Activated T-helper 1 cell treated with anti-CD3 and anti-CD28 coated beads, Interleukin-12 subunit alpha, Interleukin-12 subunit beta, Interleukin-2, Interleukin-4 antibody, amounts not matched to agents 30 ng/mL and 10 ng/mL and 1 ng/mL, durations not matched to agents 14 hours and 24 hours and 36 hours (primary cell): Measurements from ENCODE around the gene STX16. TPM values are rescaled to one million over a fixed set of nuclear protein-coding genes. Genes with fewer than 3 reads are reported as not detected.

Experiments used
- DNase-seq: peaks from one replicate; pipeline ENCODE4 v3.0.0; 2021; ENCODE audit warnings: low spot score
- H3K27ac Mint-ChIP-seq: one replicate; pipeline ENCODE4 v1.8.0; 2021; ENCODE audit warnings: mild to moderate bottlenecking, mixed read lengths
- H3K27me3 Mint-ChIP-seq: one replicate; pipeline ENCODE4 v1.8.0; 2022; ENCODE audit warnings: mild to moderate bottlenecking, moderate library complexity, mixed read lengths; ENCODE audit not compliant: insufficient read depth
- H3K36me3 Mint-ChIP-seq: one replicate; pipeline ENCODE4 v1.8.0; 2021; ENCODE audit warnings: low read depth, mixed read lengths
- H3K4me1 Mint-ChIP-seq: one replicate; pipeline ENCODE4 v1.8.0; 2021; ENCODE audit warnings: low read depth, mixed read lengths
- H3K4me3 Mint-ChIP-seq: one replicate; pipeline ENCODE4 v1.8.0; 2021; ENCODE audit warnings: mild to moderate bottlenecking, moderate library complexity, mixed read lengths
- H3K9me3 Mint-ChIP-seq: one replicate; pipeline ENCODE4 v1.8.0; 2021; ENCODE audit warnings: mixed read lengths
- intact Hi-C: fragments of 100-400 bp; cut with micrococcal nuclease; formaldehyde crosslinking; loops from one replicate; pipeline ENCODE4 v1.15.1; 2024
- total RNA-seq: library from RNA; stranded (reverse); gene quantifications from 2 replicates; pipeline ENCODE4 v1.2.3, GENCODE V29; 2022

The STX16 gene
- total RNA-seq, 1 donor from 2014 or later: 99.9 TPM

DNA sequence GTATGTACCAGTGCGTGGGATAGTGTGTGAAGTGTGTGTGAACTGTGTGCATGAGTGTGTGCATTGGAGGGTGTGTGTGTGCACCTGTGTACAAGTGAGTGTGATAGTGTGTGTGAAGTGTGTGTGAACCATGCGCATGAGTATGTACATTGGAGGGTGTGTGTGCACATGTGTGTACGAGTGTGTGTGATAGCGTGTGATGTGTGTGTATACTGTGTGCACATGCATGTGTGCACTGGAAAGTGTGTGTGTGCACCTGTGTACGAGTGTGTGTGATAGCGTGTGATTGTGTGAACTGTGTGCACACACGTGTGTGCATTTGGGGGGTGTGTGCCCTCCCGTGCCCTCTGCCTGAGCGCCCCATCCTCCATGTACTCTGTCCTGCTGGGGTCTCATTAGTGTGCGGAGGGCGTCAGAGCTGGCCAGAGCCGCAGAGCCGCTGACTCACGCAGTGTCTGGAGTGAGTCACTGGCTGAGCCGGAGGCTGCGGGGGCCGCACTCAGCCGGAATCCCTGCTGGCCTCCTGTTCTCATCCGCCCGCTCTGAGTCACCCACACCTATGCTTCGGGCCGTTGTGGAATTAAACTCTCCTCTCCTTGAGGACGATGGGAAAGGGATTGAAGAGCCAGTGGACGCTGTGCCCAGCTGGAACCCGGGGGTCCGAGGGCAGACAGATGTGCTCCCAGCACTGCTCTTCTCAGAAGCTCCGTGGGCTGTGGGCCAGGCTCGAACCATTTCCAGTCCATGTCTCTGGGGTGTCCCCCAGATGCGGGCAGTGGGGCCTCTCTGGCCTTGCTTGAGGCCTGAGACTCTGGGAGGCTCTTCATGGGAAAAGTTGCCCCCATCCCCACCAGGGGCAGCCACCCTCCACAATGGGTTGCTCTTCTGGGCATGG is 27.3 kb upstream of the STX16 start:
- no peak overlapping the region for H3K27ac Mint-ChIP-seq
- intact Hi-C loops: no loop called here

DNA sequence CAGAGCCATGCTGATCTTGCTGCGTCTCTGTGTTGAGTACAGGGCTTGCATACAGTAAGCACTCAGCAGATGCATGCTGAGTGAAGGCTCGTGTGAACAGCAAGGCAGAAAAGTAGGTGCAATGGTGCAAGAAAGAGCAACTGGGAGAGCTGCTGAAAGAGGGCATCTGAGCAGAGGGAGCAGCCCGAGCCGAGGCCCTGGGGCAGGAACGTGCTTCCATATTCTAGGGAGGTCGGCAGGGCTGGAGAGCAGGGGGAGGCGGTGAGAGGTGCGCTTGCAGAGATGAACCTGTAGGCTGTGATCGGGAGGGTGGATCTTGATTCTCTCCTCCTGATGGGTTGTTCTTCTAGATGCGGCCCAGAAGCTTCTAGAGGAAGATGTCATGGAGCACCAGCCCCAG is 26.4 kb upstream of the STX16 start:
- H3K4me3 Mint-ChIP-seq: no peak overlapping the region
- H3K36me3 Mint-ChIP-seq: no peaks in the 10 kb centered on the region
- no peaks in the 10 kb centered on the region for H3K9me3 Mint-ChIP-seq

More for the DNA sequence above, 27.3 kb upstream of the STX16 start:
- DNase-seq: no peak
- no peaks in the 10 kb centered on the region for H3K9me3 Mint-ChIP-seq
- no peak overlapping the region for H3K4me3 Mint-ChIP-seq
- H3K4me1 Mint-ChIP-seq: no peaks in the 10 kb centered on the region
- peaks cover 8% of the 10 kb centered on the region for H3K27me3 Mint-ChIP-seq
- H3K36me3 Mint-ChIP-seq: no peaks in the 10 kb centered on the region

DNA sequence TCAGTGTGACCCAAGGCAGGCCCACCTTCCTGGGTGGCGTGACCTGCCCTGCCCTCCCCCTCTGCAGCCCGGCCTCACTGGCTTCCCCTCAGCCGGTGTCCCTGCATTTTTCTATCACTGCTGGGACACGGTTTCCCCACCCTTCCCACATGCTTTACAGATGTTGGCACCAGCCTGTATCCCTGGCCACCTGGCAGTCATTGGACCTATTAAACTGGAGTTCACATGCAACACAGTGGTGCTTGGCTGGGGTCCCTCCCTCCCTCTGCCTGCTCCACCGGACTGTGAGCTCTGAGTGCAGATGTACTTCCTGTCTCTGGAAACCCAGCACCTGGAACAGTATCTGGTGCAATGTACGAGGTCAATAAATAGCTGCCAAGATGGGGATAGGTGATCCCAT is 25.5 kb upstream of the STX16 start:
- Mint-ChIP-seq H3K36me3 (no peaks in the 10 kb centered on the region), H3K4me1 (no peaks in the 10 kb centered on the region), H3K9me3 (no peaks in the 10 kb centered on the region), H3K27ac (no peak overlapping the region), H3K4me3 (no peak overlapping the region), H3K27me3 (peaks cover 8% of the 10 kb centered on the region)
- intact Hi-C loops: no loop called here
- DNase-seq: no peak

More for the DNA sequence above, 26.4 kb upstream of the STX16 start:
- Mint-ChIP-seq H3K27me3 (peaks cover 9% of the 10 kb centered on the region), H3K27ac (no peak overlapping the region), H3K4me1 (no peaks in the 10 kb centered on the region)
- intact Hi-C loops: no loop called here
- DNase-seq: no peak

DNA sequence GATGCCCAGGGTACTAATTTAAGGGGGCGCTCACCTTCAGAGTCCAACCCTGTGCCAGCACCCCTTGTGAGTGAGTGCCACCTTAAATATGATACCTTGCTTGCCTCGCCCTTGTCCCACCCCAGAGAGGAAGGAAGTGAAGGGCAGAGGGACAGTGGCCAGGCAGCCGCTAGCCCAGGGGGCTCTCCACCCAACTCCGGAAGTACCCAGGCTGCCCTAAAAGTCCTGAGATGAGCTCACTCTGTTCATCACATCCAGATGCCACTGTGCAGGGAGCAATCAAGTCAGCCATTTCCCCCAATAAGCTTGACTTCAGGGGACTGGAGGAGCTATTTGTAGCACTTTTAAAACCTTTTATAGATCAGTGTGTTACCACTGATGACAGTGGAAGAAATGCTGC is 25.0 kb upstream of the STX16 start:
- Mint-ChIP-seq H3K4me1 (no peaks in the 10 kb centered on the region), H3K27ac (no peak overlapping the region), H3K4me3 (no peak overlapping the region), H3K36me3 (no peaks in the 10 kb centered on the region), H3K27me3 (peaks cover 8% of the 10 kb centered on the region), H3K9me3 (no peaks in the 10 kb centered on the region)
- no peak for DNase-seq
- intact Hi-C loops: no loop called here

DNA sequence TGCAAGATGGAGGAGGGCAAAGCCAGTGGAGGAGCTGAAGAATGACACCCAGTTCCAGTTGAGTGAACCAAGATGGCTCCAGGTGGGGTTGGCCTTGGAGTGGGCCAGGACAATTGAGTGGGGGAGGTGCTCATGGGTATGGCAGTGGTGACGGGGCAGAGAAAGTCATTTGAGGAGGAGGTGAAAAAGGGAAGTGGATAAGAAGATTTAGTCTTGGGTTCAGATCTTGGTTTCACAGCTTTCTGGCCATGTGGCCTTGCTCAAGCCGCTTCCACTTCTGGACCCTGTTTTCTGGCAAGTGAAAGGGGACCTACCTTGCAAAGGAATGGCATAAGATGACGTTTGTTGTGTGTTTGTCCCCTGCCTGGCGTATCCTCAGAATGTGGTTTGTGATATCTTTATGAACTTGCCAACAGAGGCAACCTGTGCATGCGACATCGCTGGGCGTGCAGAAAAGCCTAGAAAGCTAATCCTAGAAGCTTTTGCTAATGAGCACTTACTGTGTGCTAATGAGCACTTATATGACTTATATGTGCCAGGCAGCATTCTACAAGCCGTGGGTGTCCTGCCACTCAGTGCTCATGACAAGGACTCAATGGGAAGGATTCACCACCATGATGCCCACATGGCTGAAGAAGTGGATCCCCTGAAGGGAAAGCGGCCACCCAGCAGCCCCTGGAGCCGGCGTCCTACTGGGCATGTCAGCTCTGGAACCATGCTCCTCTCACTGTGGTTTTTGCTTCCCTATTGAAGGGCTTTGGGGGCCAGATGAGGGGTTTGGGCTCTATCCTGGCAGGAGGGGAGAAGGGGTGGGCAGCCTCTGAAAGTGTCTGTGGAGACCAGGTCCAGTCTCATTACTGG is 23.6 kb upstream of the STX16 start:
- no peaks in the 10 kb centered on the region for H3K4me1 Mint-ChIP-seq
- H3K27me3 Mint-ChIP-seq: peaks cover 8% of the 10 kb centered on the region
- no peaks in the 10 kb centered on the region for H3K36me3 Mint-ChIP-seq
- H3K9me3 Mint-ChIP-seq: no peaks in the 10 kb centered on the region
- no peak for DNase-seq
- intact Hi-C loops: no loop called here
- no peak overlapping the region for H3K27ac Mint-ChIP-seq
- H3K4me3 Mint-ChIP-seq: no peak overlapping the region

DNA sequence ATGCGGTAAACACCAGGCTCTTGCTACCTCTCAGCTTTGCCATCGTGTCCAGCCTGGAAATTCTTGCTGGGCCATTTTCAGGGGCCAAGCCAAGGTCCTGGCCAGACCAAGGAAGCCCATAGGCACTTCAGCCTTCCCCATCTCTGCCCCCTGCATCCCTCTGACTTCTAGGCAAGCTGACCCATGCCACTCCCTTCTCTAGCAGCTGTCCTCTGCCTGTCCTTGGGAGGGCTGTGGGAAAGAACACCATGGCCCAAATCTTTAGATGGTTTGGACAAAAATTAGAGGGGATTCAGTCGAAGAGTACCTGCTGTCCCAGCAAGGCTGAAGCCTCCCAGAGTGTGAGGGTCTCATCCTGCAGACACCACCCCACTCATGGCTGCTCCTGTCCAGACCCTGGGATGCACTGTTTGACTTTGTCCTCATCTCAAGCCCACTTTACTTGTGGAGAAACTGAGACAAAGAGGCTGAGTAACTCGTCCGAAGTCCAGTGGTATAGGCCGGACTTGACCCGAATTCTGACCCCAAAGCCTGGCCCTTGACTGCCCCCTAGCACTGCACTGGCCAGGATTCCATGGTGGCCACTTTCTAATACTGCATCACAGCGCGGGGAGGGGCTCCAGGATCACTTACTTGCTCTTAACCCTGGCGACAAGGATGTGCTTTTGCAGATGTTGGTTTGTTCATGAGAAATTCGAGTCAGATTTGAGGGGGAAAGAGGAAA is 22.4 kb upstream of the STX16 start:
- no peak for DNase-seq
- intact Hi-C loops: no loop called here
- Mint-ChIP-seq H3K36me3 (no peaks in the 10 kb centered on the region), H3K9me3 (no peaks in the 10 kb centered on the region), H3K4me1 (no peaks in the 10 kb centered on the region), H3K4me3 (no peak overlapping the region), H3K27me3 (peaks cover 8% of the 10 kb centered on the region), H3K27ac (no peak overlapping the region)

DNA sequence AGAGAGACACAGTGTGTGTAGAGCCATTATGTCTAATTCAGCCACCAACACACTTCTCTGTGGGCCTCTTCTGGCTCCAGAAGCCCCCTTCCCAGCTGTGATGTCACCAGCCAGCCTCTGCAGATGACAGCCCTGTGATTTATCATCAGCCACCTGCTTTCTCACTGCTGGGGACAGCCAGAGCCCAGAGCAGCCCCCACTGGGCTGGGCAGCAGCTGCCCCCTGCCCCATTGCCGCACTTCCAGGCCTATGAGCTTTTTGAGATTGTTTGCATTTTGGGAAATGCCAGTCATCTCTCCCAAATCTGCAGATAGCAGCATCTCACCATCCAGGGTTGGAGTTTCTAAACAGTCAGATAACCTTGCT is 21.9 kb upstream of the STX16 start:
- H3K4me3 Mint-ChIP-seq: no peak overlapping the region
- peaks cover 4% of the 10 kb centered on the region for H3K4me1 Mint-ChIP-seq
- no peaks in the 10 kb centered on the region for H3K36me3 Mint-ChIP-seq
- H3K9me3 Mint-ChIP-seq: no peaks in the 10 kb centered on the region
- DNase-seq: no peak
- intact Hi-C loops: no loop called here
- peaks cover 8% of the 10 kb centered on the region for H3K27me3 Mint-ChIP-seq
- no peak overlapping the region for H3K27ac Mint-ChIP-seq

DNA sequence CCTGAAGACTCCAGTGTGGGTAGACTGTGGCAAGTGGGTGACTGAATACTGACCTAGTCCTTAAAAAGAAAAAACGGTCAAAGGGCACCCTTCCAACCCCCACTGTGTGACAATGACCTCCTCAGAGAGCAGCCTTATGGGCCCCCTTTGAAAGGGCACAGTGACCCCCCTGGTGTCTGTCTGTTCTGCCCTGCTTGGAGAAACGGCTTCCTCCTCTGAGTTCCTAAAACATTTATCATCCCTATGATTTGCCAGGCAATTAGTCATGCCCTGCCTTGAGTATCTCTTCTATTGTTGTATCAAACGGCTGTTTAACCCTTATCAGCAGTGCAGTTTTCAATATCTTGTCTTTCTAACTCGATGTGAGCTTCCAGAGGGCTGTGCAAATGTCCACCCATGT is 21.0 kb upstream of the STX16 start:
- Mint-ChIP-seq H3K27me3 (peaks cover 8% of the 10 kb centered on the region), H3K36me3 (no peaks in the 10 kb centered on the region), H3K27ac (no peak overlapping the region), H3K9me3 (no peaks in the 10 kb centered on the region), H3K4me1 (peaks cover 13% of the 10 kb centered on the region), H3K4me3 (no peak overlapping the region)
- intact Hi-C loops: no loop called here
- DNase-seq: no peak

DNA sequence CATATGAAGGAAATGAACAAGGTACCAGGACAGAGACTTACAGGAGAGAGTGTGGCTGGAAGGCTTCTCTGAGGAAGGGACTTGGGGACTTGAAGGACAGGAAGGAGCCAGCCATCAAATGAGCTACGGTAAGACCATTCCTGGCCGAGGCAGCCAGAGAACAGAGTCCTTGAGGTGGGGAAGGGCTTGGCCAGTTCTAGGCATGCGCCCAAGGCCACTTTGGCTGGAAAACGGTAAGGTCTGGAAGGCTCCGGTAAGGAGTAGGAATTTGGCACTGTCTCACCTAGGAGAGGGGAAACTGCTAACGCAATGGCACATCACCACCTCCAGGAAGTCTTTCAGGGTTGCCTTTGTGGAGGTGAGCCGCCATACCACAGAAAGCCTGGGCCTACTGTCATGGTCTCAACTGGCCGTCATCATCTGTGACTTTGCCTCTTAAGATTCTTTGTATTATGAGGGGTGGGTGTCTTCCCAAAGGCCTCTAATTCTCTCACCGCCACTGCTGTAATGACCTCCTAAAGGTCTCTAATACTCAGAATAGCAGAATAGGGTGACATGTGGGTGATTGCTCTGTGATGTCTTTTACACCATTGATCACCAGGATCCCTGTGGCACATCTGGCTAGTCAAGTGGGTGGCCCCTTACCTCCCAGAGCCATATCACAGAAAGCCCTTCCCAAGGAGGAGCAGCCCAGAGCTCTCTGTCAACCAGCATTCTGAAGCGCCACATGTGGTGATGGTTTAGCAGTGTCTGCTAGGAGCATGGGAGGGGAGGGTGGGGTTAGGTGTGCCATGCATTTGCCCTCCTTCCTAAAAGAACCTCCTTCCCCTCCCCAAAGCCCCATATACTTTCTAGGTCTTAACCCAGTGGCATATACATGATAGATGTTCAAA is 17.7 kb upstream of the STX16 start:
- H3K9me3 Mint-ChIP-seq: no peaks in the 10 kb centered on the region
- peaks cover 15% of the 10 kb centered on the region for H3K4me1 Mint-ChIP-seq
- no peaks in the 10 kb centered on the region for H3K36me3 Mint-ChIP-seq
- H3K27ac Mint-ChIP-seq: no peak overlapping the region
- H3K4me3 Mint-ChIP-seq: no peak overlapping the region
- H3K27me3 Mint-ChIP-seq: peaks cover 1% of the 10 kb centered on the region
- intact Hi-C loops: loop anchor here (1.0 kb wide), 1 partner anchor 17 kb away; no protein-coding TSS in a partner anchor
- no peak for DNase-seq

DNA sequence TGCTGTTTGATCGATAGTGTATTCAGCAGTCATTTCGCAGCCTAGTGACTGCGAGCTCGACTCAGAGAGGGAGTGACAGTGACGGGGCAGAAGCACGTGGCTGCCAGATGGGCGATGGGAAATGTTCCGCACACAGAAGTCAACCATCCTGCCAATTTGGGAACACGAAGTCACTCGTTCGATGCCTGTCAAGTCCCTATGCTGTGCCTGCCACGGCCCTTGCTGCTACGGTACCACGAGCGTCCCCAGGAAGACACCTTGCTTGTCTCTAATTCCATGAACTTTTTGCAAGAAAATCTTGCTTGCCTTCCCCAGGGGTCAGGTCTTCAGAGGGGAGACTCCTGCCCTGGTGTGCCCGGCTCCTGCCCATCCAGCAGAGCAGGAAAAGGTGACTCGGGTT is 17.0 kb upstream of the STX16 start:
- DNase-seq: no peak
- H3K4me1 Mint-ChIP-seq: peaks cover 15% of the 10 kb centered on the region
- H3K27me3 Mint-ChIP-seq: peaks cover 5% of the 10 kb centered on the region
- H3K27ac Mint-ChIP-seq: peak overlapping the region; percentile 52
- intact Hi-C loops: loop anchor here (1.0 kb wide), 1 partner anchor 16 kb away; no protein-coding TSS in a partner anchor
- H3K9me3 Mint-ChIP-seq: no peaks in the 10 kb centered on the region
- no peaks in the 10 kb centered on the region for H3K36me3 Mint-ChIP-seq
- no peak overlapping the region for H3K4me3 Mint-ChIP-seq

DNA sequence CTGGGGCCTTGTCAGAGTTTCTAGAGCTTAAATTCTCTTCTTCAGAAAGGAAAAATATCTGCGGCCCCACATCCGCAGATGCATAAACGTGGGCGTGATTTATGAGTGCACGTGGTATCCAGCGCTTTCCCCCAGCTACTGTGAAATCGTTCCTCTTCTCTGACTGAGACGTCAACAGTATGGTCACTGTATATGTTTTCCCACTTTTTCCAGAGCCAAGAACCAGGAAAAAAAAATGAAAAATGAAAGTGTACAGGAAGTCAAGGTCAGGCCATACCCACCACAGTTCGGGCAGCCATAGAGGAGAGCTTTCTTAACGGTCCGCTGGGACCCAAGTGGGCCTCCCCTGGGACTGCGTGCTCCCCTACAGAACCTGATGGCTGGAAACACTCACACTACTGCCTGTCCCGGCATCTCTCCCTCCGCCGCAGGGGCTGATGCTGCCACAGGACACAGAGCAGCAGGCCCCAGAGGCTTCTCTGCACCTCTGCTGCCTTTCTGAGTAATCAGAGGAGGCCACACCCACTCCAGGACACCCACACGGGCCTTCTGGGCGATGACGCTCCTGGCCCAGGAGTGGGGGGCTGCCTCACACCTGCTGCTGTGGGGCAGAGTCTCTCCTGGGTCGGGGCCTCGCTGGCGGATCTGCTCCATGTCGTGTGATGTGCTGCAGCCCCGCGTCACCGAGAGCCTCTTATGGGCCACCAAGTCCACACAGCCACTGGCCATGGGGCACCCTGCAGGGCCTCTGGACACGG is 16.4 kb upstream of the STX16 start:
- peaks cover 8% of the 10 kb centered on the region for H3K27me3 Mint-ChIP-seq
- DNase-seq: no peak
- H3K4me1 Mint-ChIP-seq: peaks cover 15% of the 10 kb centered on the region
- no peak overlapping the region for H3K4me3 Mint-ChIP-seq
- H3K27ac Mint-ChIP-seq: peak overlapping the region; percentile 52
- H3K36me3 Mint-ChIP-seq: no peaks in the 10 kb centered on the region
- intact Hi-C loops: loop anchor here (1.0 kb wide), 1 partner anchor 16 kb away; no protein-coding TSS in a partner anchor
- H3K9me3 Mint-ChIP-seq: no peaks in the 10 kb centered on the region
